Caco-2 (cell line): ENCODE measurements around the gene ALKBH6. TPM values are rescaled to one million over a fixed set of nuclear protein-coding genes. Genes with fewer than 3 reads are reported as not detected.

Source experiments
- Bru-seq: library from RNA; stranded (reverse); fragments of 400-500 nt; gene quantifications from one replicate; lab custom pipeline; 2021; lab: Mats Ljungman, UMichigan
- BruChase-seq, 2 experiments: library from RNA; stranded (reverse); fragments of 400-500 nt; gene quantifications; one replicate each; lab custom pipeline; 2021; lab: Mats Ljungman, UMichigan
- BruUV-seq: library from RNA; stranded (reverse); fragments of 400-500 nt; replicated peaks from 2 replicates; lab custom pipeline; 2021; lab: Mats Ljungman, UMichigan
- CTCF ChIA-PET: fragments of 300-600 bp; sonication (Branson Sonifier 250); formaldehyde crosslinking; loops from one replicate; lab custom pipeline; 2022; ENCODE audit warnings: antibody characterized with exemption; lab: Charles Lee
- POLR2A ChIA-PET: fragments of 300-600 bp; sonication (Branson Sonifier 250); formaldehyde crosslinking; loops from one replicate; lab custom pipeline; 2022; ENCODE audit warnings: antibody characterized with exemption; lab: Charles Lee
- DNase-seq, 2 experiments: peaks; one replicate each; pipeline versions ENCODE4 v3.0.0 to v3.0.0-alpha.2; 2020 to 2022
- H3K27me3 ChIP-seq: replicated peaks from 2 replicates; pipeline ENCODE4 v1.6.0; 2011; ENCODE audit warnings: low read length; ENCODE audit not compliant: control insufficient read depth, insufficient read depth
- H3K36me3 ChIP-seq: 2 replicates; pipeline ENCODE4 v1.5.1; 2011; ENCODE audit warnings: low read length; ENCODE audit not compliant: control insufficient read depth, insufficient read depth
- H3K4me1 ChIP-seq: fragments of 250-450 bp; sonication (Bioruptor Pico); 2 replicates; pipeline ENCODE4 v1.5.1; 2020; ENCODE audit warnings: mild to moderate bottlenecking
- H3K4me3 ChIP-seq: 2 replicates; pipeline ENCODE4 v1.5.1; 2011; ENCODE audit warnings: low read depth, mild to moderate bottlenecking, control low read depth, low read length
- H3K9me3 ChIP-seq: fragments of 250-450 bp; sonication (Bioruptor Pico); 2 replicates; pipeline ENCODE4 v1.5.1; 2020; ENCODE audit warnings: mild to moderate bottlenecking, moderate library complexity
- H3K27ac Mint-ChIP-seq: one replicate; pipeline ENCODE4 v1.8.0; 2022; ENCODE audit warnings: mixed read lengths; ENCODE audit not compliant: unreplicated experiment
- H3K27me3 Mint-ChIP-seq: one replicate; pipeline ENCODE4 v1.8.0; 2022; ENCODE audit warnings: mixed read lengths; ENCODE audit not compliant: insufficient read depth, unreplicated experiment
- H3K36me3 Mint-ChIP-seq: one replicate; pipeline ENCODE4 v1.8.0; 2022; ENCODE audit warnings: mild to moderate bottlenecking, mixed read lengths; ENCODE audit not compliant: insufficient read depth, unreplicated experiment
- H3K4me1 Mint-ChIP-seq: one replicate; pipeline ENCODE4 v1.8.0; 2022; ENCODE audit warnings: low read depth, mixed read lengths; ENCODE audit not compliant: unreplicated experiment
- H3K4me3 Mint-ChIP-seq: one replicate; pipeline ENCODE4 v1.8.0; 2022; ENCODE audit warnings: mild to moderate bottlenecking, moderate library complexity, mixed read lengths; ENCODE audit not compliant: unreplicated experiment
- H3K9me3 Mint-ChIP-seq: one replicate; pipeline ENCODE4 v1.8.0; 2022; ENCODE audit warnings: mixed read lengths; ENCODE audit not compliant: unreplicated experiment
- CTCF ChIP-seq, 2 experiments: fragments of 200-600 bp in 1 of 2; IDR thresholded peaks; 1 replicate in 1 of 2; 2 replicates in 1 of 2; pipeline versions ENCODE4 v1.5.1 to v1.8.0; 2011 to 2022; ENCODE audit warnings: antibody characterized with exemption in 1 of 2, control low read depth in 1 of 2, inconsistent platforms in 1 of 2, low read depth in 1 of 2, low read length in 1 of 2, mild to moderate bottlenecking in 1 of 2, moderate library complexity in 1 of 2; ENCODE audit not compliant: insufficient read depth in 1 of 2, severe bottlenecking in 1 of 2, unreplicated experiment in 1 of 2
- intact Hi-C: fragments of 100-400 bp; cut with micrococcal nuclease; formaldehyde crosslinking; loops from one replicate; pipeline ENCODE4 v1.10.0; 2022; ENCODE audit not compliant: unreplicated experiment
- long read RNA-seq: library from polyadenylated mRNA; stranded (forward); transcript quantifications from one replicate; pipeline ENCODE4 v2.0.0, GENCODE V29; 2022
- total RNA-seq: library from RNA; stranded (reverse); gene quantifications from 2 replicates; pipeline ENCODE4 v1.2.3, GENCODE V29; 2022

ALKBH6 gene
- total RNA-seq (29.4 and 30.8 TPM in 2 replicates), Bru-seq, nascent RNA (percentile 66 among the genes with signal in this experiment), BruChase-seq, experiment 1, labeled RNA remaining after a 2-hour chase (percentile 66 among the genes with signal in this experiment), BruChase-seq, experiment 2, labeled RNA remaining after a 6-hour chase (percentile 66 among the genes with signal in this experiment)
- long read RNA-seq, transcript ALKBH6-202 (7 exons, 973 nt) = major isoform, 19 of 50 reads
- long read RNA-seq, partial matches to known transcripts = 2 of 50 reads
- long read RNA-seq, other reads (novel, unspliced or antisense) = 24 of 50 reads

- Histone ChIP-seq H3K4me1 (peaks cover 12% of the 10 kb centered on the region), H3K9me3 (no peaks in the 10 kb centered on the region), H3K36me3 (no peaks in the 10 kb centered on the region; the same call in 1 of the 2 replicates), H3K27me3 (no peaks in the 10 kb centered on the region), H3K4me3 (peak within 1 kb of the TSS; percentile 72)
- Mint-ChIP-seq H3K27ac (peak within 1 kb of the TSS; percentile 92), H3K9me3 (no peaks in the 10 kb centered on the region), H3K4me1 (peaks cover 34% of the 10 kb centered on the region), H3K4me3 (peak within 1 kb of the TSS; percentile 98), H3K36me3 (peaks cover 27% of the 10 kb centered on the region), H3K27me3 (no peaks in the 10 kb centered on the region)
- ChIA-PET POLR2A (interaction anchor here (0.6 to 1.5 kb wide), 10 partner anchors 16 to 269 kb away, joined by 3 to 14 read pairs (median 4); partner anchors contain the start of genes POLR2I, PSENEN, THAP8 and U2AF1L4), CTCF (interaction anchor here (0.7 to 1.7 kb wide), 8 partner anchors 10 to 114 kb away, joined by 3 to 6 read pairs (median 3); partner anchors contain the start of gene THAP8)
- BruUV-seq = TSS peak; percentile 79
- intact Hi-C loops = loop anchor here (1.0 kb wide), 2 partner anchors 40 to 101 kb away; partner anchors contain the start of genes TBCB, THAP8 and WDR62
- DNase-seq = peak; percentile 99
- TF ChIP-seq CTCF (IDR thresholded peaks at IDR 0.05; ENCODE audit: insufficient read depth in 1 of 2, low read depth in 1 of 2, low read length in 1 of 2, severe bottlenecking in 1 of 2, unreplicated experiment in 1 of 2) = no peak
Observed at GRCh38 chr19:36014012-36014924, at the start of gene ALKBH6. ALKBH6 (minus strand) TSS chr19:36014213; CDS start chr19:36013397, 816 bp downstream.

- no peaks in the 10 kb centered on the region for H3K27me3 Mint-ChIP-seq
- Histone ChIP-seq H3K4me1 (peaks cover 14% of the 10 kb centered on the region; the same call in 1 of the 2 replicates), H3K36me3 (peaks cover 2% of the 10 kb centered on the region; the same call in 1 of the 2 replicates), H3K27me3 (no peaks in the 10 kb centered on the region), H3K9me3 (no peaks in the 10 kb centered on the region), H3K4me3 (no peak overlapping the region)
- no peak overlapping the region for H3K27ac Mint-ChIP-seq
- peaks cover 65% of the 10 kb centered on the region for H3K36me3 Mint-ChIP-seq
- no peak overlapping the region for H3K4me3 Mint-ChIP-seq
- intact Hi-C loops = no loop called here
- POLR2A ChIA-PET = interaction anchor here (0.7 kb wide), 1 partner anchor 175 kb away, joined by 3 read pairs; no protein-coding TSS in a partner anchor
- no peak for DNase-seq
- CTCF ChIA-PET = interaction anchor here (1.4 kb wide), 1 partner anchor 20 kb away, joined by 3 read pairs; no protein-coding TSS in a partner anchor
- BruUV-seq = no TSS peak
- TF ChIP-seq CTCF (IDR thresholded peaks at IDR 0.05; ENCODE audit: insufficient read depth in 1 of 2, low read depth in 1 of 2, low read length in 1 of 2, severe bottlenecking in 1 of 2, unreplicated experiment in 1 of 2) = no peak
- no peaks in the 10 kb centered on the region for H3K9me3 Mint-ChIP-seq
- H3K4me1 Mint-ChIP-seq = peaks cover 18% of the 10 kb centered on the region
Observed at GRCh38 chr19:36061367-36061766, 47.4 kb upstream of the ALKBH6 start.
